Natural killer cell (primary cell): Measurements from ENCODE around the gene HCN3. TPM values are rescaled to one million over a fixed set of nuclear protein-coding genes. Genes with fewer than 3 reads are reported as not detected.

Experiments
- ATAC-seq, 3 donors: fragments of 150-1000 bp in 2 of 3; fragments of 200-7000 bp in 1 of 3; cut with Tn5 transposase; 1 replicate in 1 of 3; 2 replicates in 2 of 3; pipeline ENCODE4 v1.10.0; 2021; ENCODE audit warnings: mild to moderate bottlenecking in 2 of 3, moderate library complexity in 2 of 3
- DNase-seq, 2 donors: peaks; one replicate each; pipeline versions ENCODE4 v3.0.0 to v3.0.0-alpha.2; 2013 to 2021; ENCODE audit warnings: mixed read lengths in 1 of 2
- H3K27ac ChIP-seq: one replicate; pipeline ENCODE4 v1.5.1; 2013; ENCODE audit warnings: mild to moderate bottlenecking, low read length
- H3K27me3 ChIP-seq: one replicate; pipeline ENCODE4 v1.6.1; 2013; ENCODE audit warnings: low read length; ENCODE audit not compliant: control insufficient read depth, insufficient read depth
- H3K36me3 ChIP-seq: one replicate; pipeline ENCODE4 v1.6.1; 2013; ENCODE audit warnings: low read length; ENCODE audit not compliant: control insufficient read depth, insufficient read depth
- H3K4me1 ChIP-seq: one replicate; pipeline ENCODE4 v1.6.1; 2013; ENCODE audit warnings: low read length; ENCODE audit not compliant: control insufficient read depth, insufficient read depth
- H3K4me3 ChIP-seq: one replicate; pipeline ENCODE4 v1.5.1; 2013; ENCODE audit warnings: low read length
- H3K9me3 ChIP-seq: one replicate; pipeline ENCODE4 v1.6.1; 2013; ENCODE audit warnings: low read length; ENCODE audit not compliant: control insufficient read depth, insufficient read depth
- H3K27ac Mint-ChIP-seq, 2 donors: one replicate each; pipeline ENCODE4 v1.8.0; 2022; ENCODE audit warnings: mild to moderate bottlenecking in 2 of 2, mixed read lengths in 2 of 2, moderate library complexity in 1 of 2
- H3K27me3 Mint-ChIP-seq, 2 donors: one replicate each; pipeline ENCODE4 v1.8.0; 2022; ENCODE audit warnings: low read depth in 2 of 2, mixed read lengths in 2 of 2
- H3K36me3 Mint-ChIP-seq: one replicate; pipeline ENCODE4 v1.8.0; 2022; ENCODE audit warnings: mixed read lengths
- H3K4me1 Mint-ChIP-seq, 2 donors: one replicate each; pipeline ENCODE4 v1.8.0; 2022; ENCODE audit warnings: mixed read lengths in 2 of 2
- H3K4me3 Mint-ChIP-seq: one replicate; pipeline ENCODE4 v1.8.0; 2022; ENCODE audit warnings: mild to moderate bottlenecking, moderate library complexity, mixed read lengths
- H3K9me3 Mint-ChIP-seq, 2 donors: one replicate each; pipeline ENCODE4 v1.8.0; 2022; ENCODE audit warnings: mixed read lengths in 2 of 2
- WGBS: methylation state at CpG from one replicate; pipeline ENCODE4 v1.1.7; 2013; ENCODE audit warnings: missing lambda C conversion rate; ENCODE audit not compliant: insufficient coverage; 5-methylcytosine and 5-hydroxymethylcytosine counted together
- intact Hi-C: fragments of 100-400 bp; cut with micrococcal nuclease; formaldehyde crosslinking; loops from one replicate; pipeline ENCODE4 v1.14.2; 2022
- total RNA-seq, 4 donors: library from RNA; stranded (reverse); fragments of 120-200 nt in 1 of 4; gene quantifications; one replicate each; pipeline versions ENCODE4 v1.2.3 to v1.2.4, GENCODE V29; 2013 to 2022
- TF ChIP-seq, protein P1 (sequence below): fragments of 200-600 bp; IDR thresholded peaks from one replicate; pipeline ENCODE4 v1.8.0; 2022; ENCODE audit warnings: antibody characterized with exemption

The HCN3 gene
- total RNA-seq, 3 donors from 2014 or later (not counting 1 experiment from before 2014, with no cell fraction given), result 2.0 to 3.4 (median 2.6) TPM

- Histone ChIP-seq H3K36me3 (peaks cover under 1% of the 10 kb centered on the region), H3K4me3 (peak overlapping the region; percentile 99), H3K9me3 (no peaks in the 10 kb centered on the region), H3K27ac (peak overlapping the region; percentile 89), H3K27me3 (no peaks in the 10 kb centered on the region), H3K4me1 (peaks cover 38% of the 10 kb centered on the region)
- H3K27me3 Mint-ChIP-seq, result no peaks in the 10 kb centered on the region
- H3K27ac Mint-ChIP-seq, result peak overlapping the region; percentile 74 to 79
- H3K9me3 Mint-ChIP-seq, result no peaks in the 10 kb centered on the region
- intact Hi-C loops, result loop anchor here (1.0 to 5.0 kb wide), 5 partner anchors 15 to 239 kb away; partner anchors contain the start of genes ASH1L, FDPS and THBS3
- under 1% methylated on average over 57 of the region's 58 CpGs for WGBS
- TF ChIP-seq, protein P1, sequence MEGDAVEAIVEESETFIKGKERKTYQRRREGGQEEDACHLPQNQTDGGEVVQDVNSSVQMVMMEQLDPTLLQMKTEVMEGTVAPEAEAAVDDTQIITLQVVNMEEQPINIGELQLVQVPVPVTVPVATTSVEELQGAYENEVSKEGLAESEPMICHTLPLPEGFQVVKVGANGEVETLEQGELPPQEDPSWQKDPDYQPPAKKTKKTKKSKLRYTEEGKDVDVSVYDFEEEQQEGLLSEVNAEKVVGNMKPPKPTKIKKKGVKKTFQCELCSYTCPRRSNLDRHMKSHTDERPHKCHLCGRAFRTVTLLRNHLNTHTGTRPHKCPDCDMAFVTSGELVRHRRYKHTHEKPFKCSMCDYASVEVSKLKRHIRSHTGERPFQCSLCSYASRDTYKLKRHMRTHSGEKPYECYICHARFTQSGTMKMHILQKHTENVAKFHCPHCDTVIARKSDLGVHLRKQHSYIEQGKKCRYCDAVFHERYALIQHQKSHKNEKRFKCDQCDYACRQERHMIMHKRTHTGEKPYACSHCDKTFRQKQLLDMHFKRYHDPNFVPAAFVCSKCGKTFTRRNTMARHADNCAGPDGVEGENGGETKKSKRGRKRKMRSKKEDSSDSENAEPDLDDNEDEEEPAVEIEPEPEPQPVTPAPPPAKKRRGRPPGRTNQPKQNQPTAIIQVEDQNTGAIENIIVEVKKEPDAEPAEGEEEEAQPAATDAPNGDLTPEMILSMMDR, result peak; percentile 96
- peak; percentile 89 for DNase-seq
- peak overlapping the region; percentile 96 for H3K4me3 Mint-ChIP-seq
- peak; percentile 59 to 76 (median 64) for ATAC-seq
- peaks cover 21 to 53% of the 10 kb centered on the region in 2 donors for H3K4me1 Mint-ChIP-seq
- H3K36me3 Mint-ChIP-seq, result no peaks in the 10 kb centered on the region
Observed at GRCh38 chr1:155322953-155323728, 45.9 kb downstream of the HCN3 start.

GRCh38 chr1:155323729-155324036 is 46.4 kb downstream of the HCN3 start:
- Mint-ChIP-seq H3K27me3 (no peaks in the 10 kb centered on the region), H3K4me1 (peaks cover 21 to 53% of the 10 kb centered on the region in 2 donors), H3K4me3 (peak overlapping the region; percentile 96), H3K36me3 (no peaks in the 10 kb centered on the region), H3K27ac (peak overlapping the region; percentile 74 to 79), H3K9me3 (no peaks in the 10 kb centered on the region)
- Histone ChIP-seq H3K27ac (peak overlapping the region; percentile 89), H3K4me3 (peak overlapping the region; percentile 99), H3K27me3 (no peaks in the 10 kb centered on the region), H3K9me3 (no peaks in the 10 kb centered on the region), H3K4me1 (peaks cover 38% of the 10 kb centered on the region), H3K36me3 (no peaks in the 10 kb centered on the region)
- WGBS, result under 1% methylated on average over 29 of the region's 29 CpGs
- TF ChIP-seq, protein P1, result no peak
- intact Hi-C loops, result loop anchor here (1.0 to 5.0 kb wide), 5 partner anchors 15 to 239 kb away; partner anchors contain the start of genes ASH1L, FDPS and THBS3
- ATAC-seq (peak; percentile 57 to 82 (median 68)), DNase-seq (peak; percentile 72 to 90)

GRCh38 chr1:155324037-155324716 is 46.9 kb downstream of the HCN3 start:
- Histone ChIP-seq H3K4me3 (peak overlapping the region; percentile 99), H3K36me3 (no peaks in the 10 kb centered on the region), H3K27ac (peak overlapping the region; percentile 89), H3K27me3 (no peaks in the 10 kb centered on the region), H3K9me3 (no peaks in the 10 kb centered on the region), H3K4me1 (peaks cover 38% of the 10 kb centered on the region)
- Mint-ChIP-seq H3K9me3 (no peaks in the 10 kb centered on the region), H3K4me3 (peak overlapping the region; percentile 96), H3K27me3 (no peaks in the 10 kb centered on the region), H3K27ac (peak overlapping the region; percentile 74 to 79), H3K36me3 (no peaks in the 10 kb centered on the region), H3K4me1 (peaks cover 21 to 49% of the 10 kb centered on the region in 2 donors)
- under 1% methylated on average over 44 of the region's 44 CpGs for WGBS
- TF ChIP-seq, protein P1, result no peak
- ATAC-seq (peak; percentile 78 to 90 (median 81)), DNase-seq (peak; percentile 79 to 93)
- intact Hi-C loops, result loop anchor here (5.0 kb wide), 1 partner anchor 238 kb away; the partner anchor contains the start of gene ASH1L
